Measurements from ENCODE around the gene OR14A2.
"Not testable (repeated sequence)": the region's sequence is repeated elsewhere in the genome, so short reads cannot be mapped to it uniquely, and the experiment has no call there.

Gene OR14A2

DNA sequence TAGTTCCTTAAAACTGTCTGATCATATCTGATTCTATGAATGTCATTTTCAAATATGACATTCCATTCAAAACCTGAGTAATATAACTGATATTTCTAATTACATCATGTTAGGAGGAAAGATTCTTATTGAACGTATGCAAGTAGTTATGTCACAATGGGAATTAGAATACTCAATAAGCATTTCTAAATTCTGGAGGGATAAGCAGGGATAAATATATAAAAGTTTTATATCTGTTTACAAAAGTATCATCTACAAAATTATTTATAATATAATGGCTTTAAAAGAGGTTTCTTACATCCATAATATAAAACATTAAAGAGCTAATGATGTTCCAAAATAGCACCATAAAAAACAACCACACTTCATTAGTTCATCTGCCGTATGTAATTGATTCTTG lies at the start of gene OR14A2:
OR14A2 (minus strand) TSS at position 101 of the 400 bp plus-strand sequence.
- DNase-seq = no peak

DNA sequence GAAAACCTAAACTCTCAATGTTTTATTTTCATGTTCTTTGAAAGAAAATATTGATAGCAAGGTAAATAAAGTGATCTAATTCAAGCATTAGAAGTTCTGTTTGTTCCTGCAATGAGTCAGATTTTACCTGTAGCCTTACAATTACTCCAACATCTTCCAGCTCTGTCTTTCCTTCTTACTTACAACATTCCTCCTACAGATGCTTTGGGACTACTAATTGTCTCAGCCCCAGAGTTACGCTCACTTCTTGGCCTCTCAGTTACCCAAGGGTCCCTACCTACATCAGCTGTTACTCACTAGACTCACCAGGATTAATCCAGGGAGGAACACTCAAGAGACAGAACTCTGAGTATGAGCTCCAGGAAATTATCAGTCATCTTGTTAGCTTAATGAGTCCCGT lies 49.6 kb upstream of the OR14A2 start:
- no peak for DNase-seq

- DNase-seq = no peak
Measured at GRCh38 chr1:247769603-247770002, 21.7 kb upstream of the OR14A2 start.

DNA sequence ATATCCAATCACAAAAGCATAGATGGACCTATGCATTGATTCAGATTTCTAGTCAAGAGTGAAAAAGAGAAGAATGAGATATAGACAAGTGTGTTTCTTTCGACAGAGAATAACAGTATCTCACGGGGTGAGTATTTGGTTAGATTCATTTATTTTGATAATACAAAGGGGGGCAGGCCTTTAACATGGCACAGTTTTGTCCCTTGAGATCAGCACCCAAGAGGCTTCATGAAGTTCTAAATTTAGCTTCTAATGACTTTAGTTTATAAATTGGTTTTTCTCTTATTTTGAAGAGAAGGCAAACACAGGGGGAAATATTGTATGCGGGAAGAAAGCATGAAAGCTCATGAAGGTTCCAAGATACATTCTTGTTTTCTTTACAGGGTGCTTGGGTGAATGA lies 12.5 kb upstream of the OR14A2 start, which contains the start of gene OR1C1:
OR1C1 (minus strand) TSS at position 101 of the 400 bp plus-strand sequence. CDS start 2,150 bp downstream, outside the sequence.
- DNase-seq = no peak

- not testable (repeated sequence) for DNase-seq
Measured at GRCh38 chr1:247754311-247754710, 6.4 kb upstream of the OR14A2 start.

DNA sequence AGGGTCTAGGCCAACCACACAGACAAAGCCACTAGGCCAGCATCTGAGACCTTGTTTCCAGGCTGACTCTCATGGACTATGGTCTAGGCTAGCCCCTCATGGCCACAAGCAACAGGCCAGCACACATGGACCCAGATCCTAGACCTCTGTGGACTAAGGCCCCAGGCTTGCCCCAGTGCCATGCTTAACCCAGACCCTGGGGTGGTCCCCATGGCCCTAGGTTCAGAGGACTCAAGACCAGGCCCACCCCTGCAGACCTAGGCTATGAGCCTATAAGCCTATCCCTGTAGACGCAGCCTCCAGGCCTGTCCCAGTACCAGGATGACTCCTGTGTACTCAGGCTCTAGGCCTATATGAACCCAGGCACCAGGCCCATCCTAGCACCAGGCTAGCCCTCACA lies 1.9 kb upstream of the OR14A2 start:
- DNase-seq = no peak

DNA sequence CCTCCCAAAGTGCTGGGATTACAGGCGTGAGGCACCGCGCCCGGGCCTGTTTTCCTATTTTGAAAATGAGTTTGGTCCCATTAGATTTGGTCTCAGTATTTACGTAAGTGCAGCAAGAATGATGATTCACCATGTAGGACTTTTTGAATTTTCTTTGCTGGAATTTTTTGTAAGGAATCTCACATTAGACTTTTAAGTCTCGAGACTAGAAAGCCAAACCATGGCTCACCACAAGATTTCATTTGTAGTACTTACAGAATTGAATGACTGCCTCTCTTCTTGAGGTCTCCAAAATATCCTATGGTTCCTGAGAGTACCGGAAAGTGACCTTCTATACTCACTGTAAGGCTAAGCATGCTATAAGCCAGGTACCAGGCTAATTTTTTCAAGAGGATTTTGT lies 325 bp downstream of the OR14A2 start:
- DNase-seq = no peak

DNA sequence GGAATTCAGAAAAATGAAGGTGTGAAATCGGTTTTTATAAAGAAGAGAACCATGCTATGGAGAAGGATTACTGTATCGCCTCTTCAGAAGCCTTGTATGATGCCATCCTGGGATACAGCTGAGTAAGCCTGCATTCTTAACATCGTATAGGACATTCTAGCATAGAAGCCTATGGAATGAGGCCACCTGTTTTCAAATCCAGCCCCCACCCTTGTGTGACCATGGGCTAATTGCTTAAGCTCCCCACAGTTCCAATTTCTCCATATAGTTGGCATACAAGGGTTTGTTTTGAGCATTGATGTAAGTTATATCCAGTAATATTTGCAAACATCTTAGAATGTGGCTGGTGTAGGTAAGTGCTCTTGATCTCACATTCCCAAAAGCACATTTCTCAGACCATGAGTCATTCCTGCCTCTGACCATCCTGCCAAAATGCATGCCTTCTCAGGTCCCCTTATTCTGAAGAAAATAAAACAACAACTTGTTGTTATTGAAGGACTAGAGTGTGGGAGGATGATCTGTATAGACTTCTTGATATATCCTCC lies 1.5 kb downstream of the OR14A2 start:
- DNase-seq = no peak

DNA sequence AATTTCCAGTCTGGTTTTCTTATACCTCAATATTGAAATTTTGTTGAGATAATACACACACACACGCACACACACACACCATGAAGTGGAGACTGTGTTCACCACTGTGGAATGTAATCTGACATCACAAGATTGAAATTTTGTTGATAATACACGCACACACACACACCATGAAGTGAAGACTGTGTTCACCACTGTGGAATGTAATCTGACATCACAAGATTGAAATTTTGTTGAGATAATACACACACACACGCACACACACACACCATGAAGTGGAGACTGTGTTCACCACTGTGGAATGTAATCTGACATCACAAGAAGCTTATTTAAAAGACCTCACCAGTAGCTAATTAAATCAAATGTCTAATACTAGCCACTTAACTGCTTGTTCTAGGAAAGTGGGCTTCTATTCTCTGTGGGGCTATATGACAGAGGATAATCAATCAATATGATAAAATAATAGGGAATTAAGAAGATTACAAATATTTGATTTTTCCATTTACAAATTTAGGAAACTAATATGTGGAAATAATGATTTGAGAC lies 5.7 kb downstream of the OR14A2 start:
- not testable (repeated sequence) for DNase-seq

DNA sequence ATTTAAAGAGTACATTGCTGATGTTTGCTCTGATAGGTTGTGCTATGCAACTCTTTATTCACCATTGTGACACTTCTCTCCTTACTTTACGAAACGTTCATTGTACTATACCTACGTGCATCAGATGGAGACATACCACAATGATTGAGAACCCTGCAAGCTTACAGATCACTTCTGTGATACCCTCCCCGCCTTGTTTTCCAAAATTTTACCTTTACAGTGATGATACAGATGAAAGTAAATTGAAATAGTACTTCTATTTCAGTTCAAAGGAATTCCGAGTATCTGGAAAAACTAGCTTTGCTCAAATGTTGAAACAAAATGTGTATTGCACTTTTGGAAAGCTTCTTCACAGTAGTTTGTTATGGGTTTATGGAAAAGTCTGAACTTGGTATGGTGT lies 6.2 kb downstream of the OR14A2 start:
- no peak for DNase-seq

GRCh38 chr1:247740721-247741120 lies 7.2 kb downstream of the OR14A2 start:
- DNase-seq = no peak

DNA sequence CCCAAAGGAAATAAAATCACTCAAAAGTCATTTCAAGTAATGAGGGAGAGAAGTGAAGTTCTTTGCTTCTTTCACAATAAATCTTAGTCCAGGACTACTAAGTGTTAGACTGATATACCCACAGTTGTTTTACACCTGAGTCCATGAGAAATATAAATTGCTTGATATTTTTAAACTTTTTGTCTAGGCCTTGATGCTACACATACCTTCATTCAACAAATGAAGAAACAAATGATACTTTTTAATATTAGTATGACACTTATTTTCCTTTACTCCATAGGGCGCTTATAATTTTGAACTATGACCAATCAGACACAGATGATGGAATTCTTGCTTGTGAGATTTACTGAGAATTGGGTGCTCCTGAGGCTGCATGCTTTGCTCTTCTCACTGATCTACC lies 9.6 kb downstream of the OR14A2 start, which contains the start of gene OR14K1:
OR14K1 (plus strand) TSS at position 301 of the 400 bp plus-strand sequence; CDS start at position 301, 0 bp downstream.
- DNase-seq = no peak

DNA sequence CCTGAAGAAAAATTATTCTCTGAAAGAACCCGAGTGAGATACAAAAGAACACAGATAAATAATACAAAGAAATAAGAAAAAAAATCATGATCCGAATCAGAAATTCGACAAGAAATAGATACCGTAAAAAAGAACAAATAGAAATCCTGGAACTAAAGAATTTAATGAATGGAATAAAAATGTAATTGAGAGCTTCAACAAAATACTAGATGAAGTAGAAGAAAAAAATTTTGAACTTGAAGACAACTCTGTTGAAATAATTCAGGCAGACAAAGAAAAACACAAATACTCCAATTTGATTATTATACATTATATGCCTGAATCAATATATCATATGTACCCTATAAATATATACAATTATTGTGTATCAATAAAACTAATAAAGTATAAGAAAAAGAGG lies 26.7 kb downstream of the OR14A2 start:
- DNase-seq = no peak

DNA sequence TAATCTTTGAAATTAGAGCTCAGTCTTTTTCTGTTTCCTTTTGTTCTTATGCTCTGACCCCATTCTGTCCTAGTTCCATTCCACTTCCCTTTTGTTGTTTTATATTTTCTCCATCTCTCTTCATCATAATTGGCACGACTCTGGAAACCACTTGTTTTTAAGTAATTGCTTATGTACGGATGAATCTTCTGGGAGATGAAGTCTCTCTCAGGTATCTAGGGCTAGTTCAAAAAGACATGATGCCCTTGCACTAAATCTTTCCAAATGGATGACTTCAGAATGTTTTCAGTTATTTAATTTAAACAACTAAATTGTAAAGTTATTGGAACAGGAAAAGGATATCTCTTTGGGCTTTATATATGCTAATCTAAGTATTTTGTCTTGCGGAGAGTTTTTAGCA lies 31.4 kb downstream of the OR14A2 start, which contains the start of gene OR6F1:
OR6F1 (minus strand) TSS at position 101 of the 400 bp plus-strand sequence. CDS start 3,891 bp downstream, outside the sequence.
- no peak for DNase-seq

DNA sequence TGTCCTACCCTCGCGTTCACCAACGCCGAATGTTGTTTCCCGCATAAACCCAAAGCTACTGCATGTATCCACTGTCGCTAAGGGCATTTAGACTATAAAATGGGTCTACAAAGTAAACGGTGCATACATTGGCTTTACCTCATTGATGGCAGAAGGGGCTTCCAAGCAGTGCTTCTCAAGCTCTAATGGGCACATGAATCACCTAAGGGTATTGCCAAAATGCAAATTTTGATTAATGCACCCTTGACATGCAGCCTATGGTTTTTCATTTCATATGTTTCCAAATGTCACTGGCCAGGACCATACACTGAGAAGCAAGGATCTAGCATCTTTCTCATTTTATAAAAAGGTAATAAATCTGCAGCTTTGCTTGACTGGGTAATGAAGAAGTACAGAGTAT lies 34.2 kb downstream of the OR14A2 start:
- no peak for DNase-seq

- DNase-seq = not testable (repeated sequence)
Measured at GRCh38 chr1:247710681-247711080, 37.3 kb downstream of the OR14A2 start.

- DNase-seq = no peak
Measured at GRCh38 chr1:247701338-247701737, 46.6 kb downstream of the OR14A2 start.

GRCh38 chr1:247681288-247681897 lies 66.5 kb downstream of the OR14A2 start:
- DNase-seq = no peak

DNA sequence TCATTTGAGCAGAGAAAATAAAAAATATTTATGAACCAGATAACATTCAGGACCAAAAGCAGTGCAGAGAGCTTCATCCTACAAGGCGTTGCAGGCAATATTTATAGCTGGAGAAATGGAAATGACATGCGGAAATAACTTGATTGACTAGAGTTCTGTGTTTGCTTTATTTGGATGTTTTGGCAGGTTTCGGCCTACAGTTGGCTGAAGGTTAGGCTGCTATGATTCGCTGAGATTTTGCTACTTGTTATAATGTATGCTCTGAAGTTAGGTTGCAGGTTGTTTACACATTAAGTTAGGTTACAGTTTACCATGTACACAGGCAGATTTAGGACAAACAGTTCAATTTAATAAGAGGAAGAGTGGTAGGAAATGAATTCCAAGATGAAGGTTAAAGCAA lies 67.8 kb downstream of the OR14A2 start:
- DNase-seq = no peak

- no peak for DNase-seq
Measured at GRCh38 chr1:247679639-247680038, 68.3 kb downstream of the OR14A2 start, which contains the start of gene OR13G1. Gene OR13G1 (minus strand): TSS chr1:247679739. CDS start chr1:247673041, 6,698 bp downstream.
